KBM-7 (cell line): ENCODE results near the gene TM7SF3.
A peak's percentile ranks its signal among the peaks of the same experiment; 100 is the strongest.
"Not testable (repeated sequence)": the region's sequence is repeated elsewhere in the genome, so short reads cannot be mapped to it uniquely, and the experiment has no call there.

Experiments
- DNase-seq: peaks from one replicate; pipeline ENCODE4 v3.0.0-alpha.2; 2015
- in situ Hi-C: fragments of 300-500 bp; cut with MboI; formaldehyde crosslinking; loops from 2 replicates; pipeline ENCODE4 v1.14.3; 2020; ENCODE audit warnings: low sequenced_read_pairs, low pct_unique_long_range_greater_than_20kb, mixed read lengths

Gene TM7SF3

GRCh38 chr12:27017163-27017823, 3.1 kb upstream of the TM7SF3 start:
- in situ Hi-C loops, DNase-seq: not testable (repeated sequence)

DNA sequence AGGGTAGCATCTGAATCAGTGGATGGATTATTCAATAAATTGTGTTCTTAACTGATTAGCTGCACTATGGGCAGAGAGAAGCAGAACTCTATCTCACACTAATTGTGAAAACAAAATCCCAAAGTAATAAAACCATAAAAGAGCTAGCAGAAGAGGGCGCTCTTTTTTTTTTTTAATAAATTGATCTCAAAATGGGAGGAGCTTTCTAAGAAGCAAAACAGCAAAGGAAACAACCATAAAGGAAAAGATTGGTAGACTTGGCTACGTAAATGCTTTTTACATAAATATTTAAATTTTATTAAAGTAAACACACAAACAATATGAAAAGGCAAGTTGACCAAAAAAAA, 1.5 kb upstream of the TM7SF3 start:
- DNase-seq = peak; percentile 79
- in situ Hi-C loops = no loop called here

- DNase-seq = no peak
- in situ Hi-C loops = no loop called here
Measured at GRCh38 chr12:27014859-27015729, 910 bp upstream of the TM7SF3 start.

DNA sequence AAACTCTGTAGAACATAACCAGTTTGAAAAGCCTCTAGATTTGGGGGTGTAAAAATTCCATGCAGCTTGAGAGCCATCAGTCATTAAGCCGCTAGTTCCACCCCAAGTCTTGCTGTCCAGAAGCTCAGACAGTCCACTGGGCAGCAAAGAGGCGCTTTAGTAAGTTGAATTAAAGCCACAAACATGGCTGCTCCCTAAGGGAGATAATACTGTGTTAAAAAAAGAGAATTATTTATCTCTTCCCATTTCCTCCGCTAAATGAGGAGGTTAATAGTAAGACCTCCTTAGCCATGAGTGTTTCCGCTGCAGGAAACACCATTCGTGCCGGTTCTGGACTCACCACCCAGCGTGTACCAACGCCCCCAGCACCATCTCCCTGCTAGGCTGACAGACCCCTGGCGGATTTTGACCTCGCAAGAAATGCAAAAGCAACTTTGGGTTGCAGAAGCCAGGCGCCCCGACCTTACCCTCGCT, 536 bp downstream of the TM7SF3 start:
- in situ Hi-C loops = no loop called here
- peak; percentile 64 for DNase-seq

GRCh38 chr12:27012982-27013255, 1.3 kb downstream of the TM7SF3 start:
- in situ Hi-C loops = no loop called here
- peak; percentile 44 for DNase-seq

DNA sequence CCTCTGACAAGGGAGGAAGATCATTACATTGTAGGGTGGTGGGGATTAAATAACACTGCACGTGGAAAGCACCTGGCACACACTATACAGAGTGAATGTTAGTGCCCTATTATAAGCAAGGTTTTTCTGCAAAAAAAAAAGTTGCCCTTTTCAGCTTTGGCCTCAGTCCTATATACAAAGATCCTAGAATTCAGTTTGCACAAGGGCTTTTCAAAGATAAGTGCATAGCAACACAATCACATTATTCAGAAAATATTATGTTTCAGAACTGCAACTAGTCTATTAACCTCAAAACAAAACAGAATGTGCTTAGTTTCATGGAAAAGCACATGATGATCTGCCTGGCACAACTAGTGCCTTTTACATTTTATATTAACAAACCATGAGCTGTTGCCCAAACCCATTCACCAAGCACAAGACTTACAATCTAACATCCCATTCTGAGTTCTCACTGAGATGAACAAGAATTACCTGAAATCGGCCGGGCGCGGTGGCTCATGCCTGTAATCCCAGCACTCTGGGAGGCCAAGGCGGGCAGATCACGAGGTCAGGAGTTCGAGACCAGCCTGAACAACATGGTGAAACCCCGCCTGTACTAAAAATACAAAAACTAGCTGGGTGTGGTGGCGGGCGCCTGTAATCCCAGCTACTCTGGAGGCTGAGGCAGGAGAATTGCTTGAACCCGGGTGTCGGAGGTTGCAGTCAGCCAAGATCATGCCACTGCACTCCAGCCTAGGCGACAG, 1.8 kb downstream of the TM7SF3 start:
- in situ Hi-C loops = no loop called here
- DNase-seq = no peak

DNA sequence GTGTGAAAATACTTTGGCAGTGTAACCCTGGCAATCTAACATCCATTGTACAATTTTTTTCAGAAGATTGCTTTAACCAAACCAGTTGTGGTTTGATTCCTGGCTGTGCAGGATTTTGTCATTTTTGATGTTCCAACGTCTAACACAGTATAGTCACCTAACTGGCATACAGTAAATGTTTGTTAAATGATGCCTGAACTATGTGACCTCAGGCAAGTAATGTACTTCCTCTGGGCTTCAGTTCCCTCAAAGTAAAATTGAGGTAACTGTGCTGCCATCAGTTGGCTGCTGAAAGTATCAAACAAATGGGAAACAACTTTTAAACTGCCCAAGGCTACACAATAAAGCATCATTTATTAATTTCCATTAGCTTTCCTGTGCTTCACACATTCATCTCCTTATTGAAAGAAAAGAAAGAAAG, 4.3 kb downstream of the TM7SF3 start:
- DNase-seq = peak; percentile 47
- in situ Hi-C loops = no loop called here

DNA sequence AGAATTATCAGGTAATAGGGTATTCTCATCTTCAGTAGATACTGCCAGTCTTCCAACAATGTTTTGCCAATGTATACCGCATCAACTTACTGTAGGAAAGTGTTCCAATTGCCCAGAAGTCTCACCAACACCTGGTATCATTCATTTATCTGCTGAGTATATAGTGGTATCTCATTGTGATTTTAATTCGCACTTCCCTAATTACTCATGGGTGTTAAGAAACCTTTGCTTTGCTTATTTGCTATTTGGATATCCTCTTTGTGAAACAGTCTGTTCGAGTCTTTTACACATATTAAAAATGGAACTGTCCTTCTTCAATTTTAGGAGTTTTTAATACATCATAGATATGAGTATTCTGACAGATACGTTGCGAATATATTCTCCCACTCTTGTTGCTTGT, 6.1 kb downstream of the TM7SF3 start:
- DNase-seq = no peak
- in situ Hi-C loops = no loop called here

DNA sequence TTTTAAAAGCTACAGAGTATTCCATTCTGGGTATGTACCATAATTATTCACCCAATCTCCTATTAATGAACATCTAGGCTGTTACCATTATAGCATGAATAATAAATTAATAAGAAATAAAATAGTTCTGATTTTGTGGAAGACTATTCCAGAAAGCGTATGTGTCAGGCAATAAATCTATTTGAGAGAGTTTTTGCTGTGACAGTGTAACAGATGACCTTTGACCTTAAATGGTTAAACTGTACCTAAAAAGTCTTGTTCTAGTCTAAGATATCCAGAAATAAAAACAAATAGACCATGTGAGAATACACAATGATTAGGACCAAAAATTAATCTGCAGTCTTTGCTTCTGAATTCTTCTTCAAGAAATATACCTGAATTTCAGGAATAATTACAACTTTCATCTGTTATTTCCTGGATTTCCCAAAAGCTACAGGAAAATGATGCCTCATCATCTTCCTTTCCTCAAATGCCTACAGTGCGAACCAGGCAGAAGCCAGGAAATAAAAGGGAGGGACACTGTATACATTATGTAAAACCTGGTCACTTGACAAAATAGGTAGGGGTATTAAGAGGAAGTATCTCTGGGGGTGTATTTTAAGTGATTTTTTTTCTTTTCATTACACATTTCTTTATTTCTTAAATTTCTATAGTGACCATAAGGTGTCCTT, 7.3 kb downstream of the TM7SF3 start:
- in situ Hi-C loops = no loop called here
- DNase-seq = no peak

DNA sequence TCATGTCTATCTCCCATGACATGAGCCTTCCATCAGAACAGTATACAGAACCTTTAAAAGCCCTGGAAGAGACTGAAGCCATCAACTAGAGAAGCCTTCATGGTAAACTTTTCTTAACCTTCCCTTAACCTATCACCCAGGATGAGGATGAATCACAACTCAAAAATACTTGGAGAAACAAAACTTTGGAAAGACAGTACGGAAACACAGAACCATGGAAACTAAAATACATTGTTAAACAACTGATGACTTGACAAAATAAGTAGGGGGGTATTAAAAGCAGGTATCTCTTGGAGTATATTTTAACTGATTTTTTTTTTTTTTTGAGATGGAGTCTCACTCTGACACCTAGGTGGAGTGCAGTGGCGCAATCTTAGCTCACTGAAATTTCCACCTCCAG, 8.7 kb downstream of the TM7SF3 start:
- DNase-seq = no peak
- in situ Hi-C loops = no loop called here

GRCh38 chr12:27003421-27004381, 10.5 kb downstream of the TM7SF3 start:
- in situ Hi-C loops = no loop called here
- DNase-seq = no peak

GRCh38 chr12:27002141-27002540, 12.0 kb downstream of the TM7SF3 start:
- in situ Hi-C loops = no loop called here

GRCh38 chr12:27001663-27002062, 12.5 kb downstream of the TM7SF3 start:
- in situ Hi-C loops = no loop called here
- DNase-seq = peak; percentile 54

More at GRCh38 chr12:27002141-27002540, 12.0 kb downstream of the TM7SF3 start:
- DNase-seq = no peak

DNA sequence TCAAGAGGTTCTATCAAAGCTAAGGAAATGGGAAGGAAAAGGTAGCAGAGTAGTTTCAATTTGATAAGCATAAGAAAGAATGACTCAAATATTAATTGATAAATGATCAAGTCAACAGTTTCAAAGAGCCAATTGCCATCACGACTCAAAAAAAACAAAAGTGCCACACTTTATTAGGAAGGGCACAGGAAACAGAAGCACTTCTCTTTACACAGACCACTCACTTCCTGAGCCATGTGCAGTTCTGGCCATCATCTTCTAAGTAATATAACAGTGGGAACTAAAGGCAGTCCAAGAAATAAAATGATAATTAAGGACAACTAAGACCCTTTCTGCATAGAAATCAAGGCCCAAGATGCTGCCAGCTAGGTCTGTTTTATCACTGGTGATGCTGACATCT, 13.2 kb downstream of the TM7SF3 start:
- DNase-seq = no peak
- in situ Hi-C loops = no loop called here

DNA sequence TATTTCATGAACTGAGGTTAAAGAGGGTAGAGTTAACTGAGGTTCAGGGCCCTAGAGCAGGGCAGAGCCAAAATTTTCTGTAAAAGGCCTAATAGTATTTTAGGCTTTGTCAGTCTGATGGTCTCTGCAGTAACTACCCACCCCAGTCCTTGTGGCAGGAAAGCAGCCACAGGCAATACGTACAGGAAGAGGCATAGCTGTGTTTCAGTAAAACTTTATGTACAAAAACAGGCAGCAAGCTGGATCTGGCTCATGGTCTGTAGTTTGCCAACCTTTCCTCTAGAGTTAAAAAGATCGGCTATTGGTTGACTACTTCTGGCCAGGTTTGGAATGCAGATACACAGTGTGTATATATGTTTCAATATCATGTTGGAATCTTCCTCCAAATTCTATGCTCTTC, 17.2 kb downstream of the TM7SF3 start:
- DNase-seq = no peak
- in situ Hi-C loops = no loop called here

- in situ Hi-C loops = no loop called here
- no peak for DNase-seq
Measured at GRCh38 chr12:26995706-26996105, 18.5 kb downstream of the TM7SF3 start.

DNA sequence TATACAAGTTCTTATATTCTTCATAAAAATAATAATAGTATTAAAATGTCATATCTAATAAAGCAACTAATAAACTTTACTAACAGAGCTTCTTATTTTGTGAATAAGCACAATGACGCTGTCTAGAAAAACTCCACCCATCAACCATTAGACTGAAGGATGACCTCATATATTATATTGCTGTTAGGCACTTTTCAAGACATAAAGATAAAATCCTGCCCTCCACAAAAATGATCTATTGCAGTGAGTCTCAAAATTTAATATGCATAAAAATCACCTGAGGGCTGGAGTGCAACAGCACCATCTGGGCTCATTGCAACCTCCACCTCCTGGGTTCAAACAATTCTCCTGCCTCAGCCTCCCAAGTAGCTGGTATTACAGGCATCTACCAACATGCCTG, 20.1 kb downstream of the TM7SF3 start:
- in situ Hi-C loops = no loop called here
- DNase-seq = no peak

DNA sequence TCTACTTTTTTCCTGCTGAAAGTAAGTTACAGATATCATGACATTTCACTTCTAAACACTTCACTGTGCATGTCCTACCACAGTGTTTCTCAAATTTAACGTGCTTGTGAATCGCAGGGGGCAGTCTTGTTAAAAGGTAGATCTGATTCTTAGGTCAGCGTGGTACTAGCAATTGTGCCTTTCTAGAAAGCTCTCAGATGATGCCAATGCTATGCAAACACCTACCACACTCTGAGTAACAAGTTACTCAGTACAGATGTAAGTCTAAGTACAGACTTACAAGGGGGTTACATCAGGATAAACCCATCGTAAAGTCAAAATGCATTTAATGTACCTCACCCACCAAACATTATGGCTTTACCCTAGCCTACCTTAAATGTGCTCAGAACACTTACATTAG, 22.4 kb downstream of the TM7SF3 start:
- no peak for DNase-seq
- in situ Hi-C loops = no loop called here

DNA sequence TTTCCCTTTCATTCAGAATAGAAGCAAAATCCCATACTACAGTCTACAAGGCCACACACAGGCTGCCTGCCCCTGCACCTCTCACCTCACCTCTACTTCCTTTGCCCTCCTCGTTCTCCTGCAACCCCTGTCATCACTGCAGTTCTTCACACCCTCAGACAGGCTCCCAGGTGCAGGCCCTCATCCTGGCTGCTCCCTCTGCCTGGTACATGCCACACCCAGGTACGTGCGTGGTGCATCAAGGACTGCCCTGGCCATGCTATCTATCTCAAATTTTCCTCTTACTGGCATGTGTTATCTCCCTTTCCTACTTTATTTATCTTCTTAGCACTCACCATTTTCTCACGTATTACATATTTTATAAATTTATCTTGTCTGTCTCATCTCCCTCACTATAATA, 24.3 kb downstream of the TM7SF3 start:
- in situ Hi-C loops = no loop called here
- DNase-seq = no peak
